HEK293T (cell line): ENCODE data around the gene CNOT1.

Experiments used
- ARNT ChIP-seq: fragments of 450-650 bp; IDR thresholded peaks from 2 replicates; pipeline ENCODE4 v1.6.1; 2017; ENCODE audit warnings: mild to moderate bottlenecking
- BHLHE40 ChIP-seq: fragments of 450-650 bp; IDR thresholded peaks from 2 replicates; pipeline ENCODE4 v1.6.1; 2016; ENCODE audit warnings: mild to moderate bottlenecking, moderate library complexity, borderline replicate concordance
- FOXA1 ChIP-seq: fragments of 450-650 bp; IDR thresholded peaks from 2 replicates; pipeline ENCODE4 v1.6.1; 2016; ENCODE audit warnings: mild to moderate bottlenecking
- FOXM1 ChIP-seq: fragments of 450-650 bp; IDR thresholded peaks from 2 replicates; pipeline ENCODE4 v1.6.1; 2017; ENCODE audit warnings: mild to moderate bottlenecking, borderline replicate concordance
- L3MBTL2 ChIP-seq: fragments of 450-650 bp; conservative IDR thresholded peaks from 2 replicates; pipeline ENCODE4 v1.6.1; 2016; ENCODE audit warnings: mild to moderate bottlenecking
- LEF1 ChIP-seq: fragments of 450-650 bp; IDR thresholded peaks from 2 replicates; pipeline ENCODE4 v1.6.1; 2017; ENCODE audit warnings: mild to moderate bottlenecking, borderline replicate concordance
- NFRKB ChIP-seq: fragments of 450-650 bp; IDR thresholded peaks from 2 replicates; pipeline ENCODE4 v1.6.1; 2016; ENCODE audit warnings: mild to moderate bottlenecking, moderate library complexity
- PKNOX1 ChIP-seq: fragments of 450-650 bp; IDR thresholded peaks from 2 replicates; pipeline ENCODE4 v1.6.1; 2016
- TARDBP ChIP-seq: fragments of 450-650 bp; IDR thresholded peaks from 2 replicates; pipeline ENCODE4 v1.6.1; 2016

DNA sequence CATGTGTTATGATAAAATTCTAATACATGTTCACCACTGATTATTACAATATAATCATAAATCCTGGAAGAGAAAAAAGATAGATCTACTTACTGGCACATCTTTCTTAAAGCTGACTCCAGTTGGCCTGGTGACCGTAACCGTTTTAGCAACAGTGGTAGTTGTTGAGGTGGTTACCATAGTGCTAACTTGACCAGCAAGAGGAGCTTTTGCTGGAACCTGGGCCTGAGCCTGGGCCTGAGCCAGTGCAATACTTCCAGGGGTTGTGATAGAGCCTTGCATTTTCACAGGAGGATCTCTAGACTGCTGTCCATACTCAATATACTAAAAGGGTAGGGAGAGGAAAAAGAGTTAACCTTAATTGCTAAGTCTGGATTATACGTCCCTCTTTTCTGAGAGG, 78.1 kb downstream of the CNOT1 start:
- TF ChIP-seq ARNT = no peak
- no peak for TF ChIP-seq FOXA1
- no peak for TF ChIP-seq BHLHE40
- no peak for TF ChIP-seq NFRKB
- no peak for TF ChIP-seq FOXM1
- no peak for TF ChIP-seq TARDBP
- TF ChIP-seq L3MBTL2 = no peak
- no peak for TF ChIP-seq PKNOX1
- TF ChIP-seq LEF1 = no peak
